Panc1 (cell line): Measurements from ENCODE around the gene BEND3. TPM values are rescaled to one million over a fixed set of nuclear protein-coding genes. Genes with fewer than 3 reads are reported as not detected.

ENCODE experiments used
- ATAC-seq: fragments of 200-7000 bp; cut with Tn5 transposase; 2 replicates; pipeline ENCODE4 v1.9.1; 2020; ENCODE audit warnings: mild to moderate bottlenecking, moderate library complexity
- BruUV-seq: library from RNA; stranded (reverse); fragments of 400-500 nt; replicated peaks from 2 replicates; lab custom pipeline; 2021; lab: Mats Ljungman, UMichigan
- CTCF ChIA-PET: fragments of 300-600 bp; sonication (Branson Sonifier 250); formaldehyde crosslinking; loops from one replicate; lab custom pipeline; 2022; ENCODE audit warnings: antibody characterized with exemption; lab: Charles Lee
- POLR2A ChIA-PET: fragments of 300-600 bp; sonication (Branson Sonifier 250); formaldehyde crosslinking; loops from one replicate; lab custom pipeline; 2022; ENCODE audit warnings: antibody characterized with exemption; lab: Charles Lee
- DNase-seq: peaks from one replicate; pipeline ENCODE4 v3.0.0-alpha.2; 2010; ENCODE audit warnings: low read depth, low spot score
- H3K27ac ChIP-seq: 2 replicates; pipeline ENCODE4 v1.5.1; 2011; ENCODE audit warnings: mild to moderate bottlenecking, low read length, inconsistent platforms
- H3K27me3 ChIP-seq: fragments of 200-500 bp; sonication (Bioruptor generic); 2 replicates; pipeline ENCODE4 v1.6.0; 2014; ENCODE audit warnings: low read length, inconsistent platforms; ENCODE audit not compliant: control insufficient read depth, insufficient read depth
- H3K36me3 ChIP-seq: fragments of 200-500 bp; sonication (Bioruptor generic); 2 replicates; pipeline ENCODE4 v1.5.1; 2014; ENCODE audit warnings: inconsistent platforms, mild to moderate bottlenecking, low read length, moderate library complexity; ENCODE audit not compliant: control insufficient read depth, insufficient read depth
- H3K4me1 ChIP-seq: 2 replicates; pipeline ENCODE4 v1.5.1; 2011; ENCODE audit warnings: inconsistent platforms, mild to moderate bottlenecking, low read length, moderate library complexity; ENCODE audit not compliant: control insufficient read depth, insufficient read depth
- H3K4me3 ChIP-seq, 2 experiments: 2 replicates each; pipeline ENCODE4 v1.5.1; 2011 to 2012; ENCODE audit warnings: low read depth in 2 of 2, low read length in 2 of 2, mild to moderate bottlenecking in 2 of 2, inconsistent platforms in 1 of 2, moderate library complexity in 1 of 2
- H3K9me3 ChIP-seq: fragments of 200-500 bp; sonication (Bioruptor generic); 2 replicates; pipeline ENCODE4 v1.5.1; 2014; ENCODE audit warnings: low read depth, mild to moderate bottlenecking, inconsistent platforms, low read length, moderate library complexity; ENCODE audit not compliant: control insufficient read depth, insufficient read depth
- POLR2AphosphoS5 ChIP-seq: IDR thresholded peaks from 2 replicates; pipeline ENCODE4 v1.6.1; 2012; ENCODE audit warnings: mild to moderate bottlenecking, low read depth, low read length, moderate library complexity
- SIN3A ChIP-seq: IDR thresholded peaks from 2 replicates; pipeline ENCODE4 v1.6.1; 2012; ENCODE audit warnings: low read depth, mild to moderate bottlenecking, low read length, moderate library complexity, borderline replicate concordance; ENCODE audit not compliant: insufficient read depth
- TCF7L2 ChIP-seq: IDR thresholded peaks from 2 replicates; pipeline ENCODE4 v1.6.1; 2011; ENCODE audit warnings: mild to moderate bottlenecking, low read depth, low read length, inconsistent platforms
- in situ Hi-C: cut with HindIII; loops from 2 replicates; pipeline ENCODE4 v1.10.0; 2016; ENCODE audit warnings: low sequenced_read_pairs, low pct_unique_long_range_greater_than_20kb
- intact Hi-C: fragments of 100-400 bp; cut with micrococcal nuclease; formaldehyde crosslinking; loops from one replicate; pipeline ENCODE4 v1.10.0; 2022; ENCODE audit not compliant: unreplicated experiment
- total RNA-seq: library from RNA; stranded (reverse); gene quantifications from one replicate; pipeline ENCODE4 v1.2.1, GENCODE V29; 2021; ENCODE audit not compliant: unreplicated experiment
- TF ChIP-seq, protein P1 (sequence below), 2 experiments: IDR thresholded peaks; 2 replicates each; pipeline ENCODE4 v1.6.1; 2011 to 2012; ENCODE audit warnings: low read depth in 2 of 2, control low read depth in 1 of 2, low read length in 1 of 2, mild to moderate bottlenecking in 1 of 2, moderate library complexity in 1 of 2; ENCODE audit not compliant: insufficient read depth in 1 of 2
- TF ChIP-seq, protein P2 (sequence below): fragments of 450-650 bp; IDR thresholded peaks from 2 replicates; pipeline ENCODE4 v1.5.1; 2017; ENCODE audit warnings: mild to moderate bottlenecking

BEND3 gene
- total RNA-seq, 1 experiment from 2014 or later, result 9.9 TPM

DNA sequence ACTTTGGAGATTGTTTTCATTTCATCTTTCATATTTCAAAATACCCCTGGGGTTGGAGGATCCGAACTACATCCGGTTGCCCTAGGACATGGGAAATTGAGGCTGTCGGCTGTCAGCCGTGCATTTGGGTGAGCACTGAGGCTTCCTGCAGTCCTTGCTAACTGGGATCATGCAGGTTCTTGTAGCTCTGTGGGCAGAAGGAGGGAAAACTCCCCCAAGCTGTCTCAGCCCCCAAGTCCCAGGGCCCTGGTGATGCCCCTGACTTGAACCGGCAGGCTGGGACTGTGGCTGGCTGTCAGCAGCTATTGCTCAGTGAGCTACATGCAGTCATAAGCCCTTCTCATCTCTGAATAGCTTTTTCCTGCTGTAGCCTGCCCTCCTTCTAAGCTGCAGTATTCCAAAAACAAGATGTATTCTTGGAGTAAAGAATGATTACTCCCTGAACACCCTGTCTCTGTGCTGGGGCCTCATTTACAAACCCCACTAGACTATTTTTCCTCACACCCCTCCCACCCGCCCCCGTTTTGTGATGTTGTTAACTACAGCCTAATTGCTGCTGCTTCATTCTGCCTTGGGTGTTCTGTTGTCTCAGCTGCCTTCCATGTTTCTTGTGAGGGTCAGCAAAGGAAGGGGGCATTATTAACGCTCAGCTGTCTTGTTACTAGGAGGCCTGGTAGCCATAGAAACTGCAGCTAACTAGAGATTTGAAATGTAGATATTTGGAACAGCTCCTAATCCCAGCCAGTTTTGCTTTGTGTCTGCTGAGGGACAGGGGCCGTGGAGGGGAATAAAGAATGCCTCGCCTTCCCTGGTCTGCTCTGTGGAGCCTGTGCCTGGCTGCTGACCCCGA is 69.3 kb downstream of the BEND3 start:
- Histone ChIP-seq H3K4me1 (no peaks in the 10 kb centered on the region), H3K9me3 (no peaks in the 10 kb centered on the region), H3K4me3 (no peak overlapping the region), H3K27me3 (no peaks in the 10 kb centered on the region), H3K27ac (no peak overlapping the region), H3K36me3 (no peaks in the 10 kb centered on the region)
- POLR2A ChIA-PET, result no interaction called here
- TF ChIP-seq, protein P1, sequence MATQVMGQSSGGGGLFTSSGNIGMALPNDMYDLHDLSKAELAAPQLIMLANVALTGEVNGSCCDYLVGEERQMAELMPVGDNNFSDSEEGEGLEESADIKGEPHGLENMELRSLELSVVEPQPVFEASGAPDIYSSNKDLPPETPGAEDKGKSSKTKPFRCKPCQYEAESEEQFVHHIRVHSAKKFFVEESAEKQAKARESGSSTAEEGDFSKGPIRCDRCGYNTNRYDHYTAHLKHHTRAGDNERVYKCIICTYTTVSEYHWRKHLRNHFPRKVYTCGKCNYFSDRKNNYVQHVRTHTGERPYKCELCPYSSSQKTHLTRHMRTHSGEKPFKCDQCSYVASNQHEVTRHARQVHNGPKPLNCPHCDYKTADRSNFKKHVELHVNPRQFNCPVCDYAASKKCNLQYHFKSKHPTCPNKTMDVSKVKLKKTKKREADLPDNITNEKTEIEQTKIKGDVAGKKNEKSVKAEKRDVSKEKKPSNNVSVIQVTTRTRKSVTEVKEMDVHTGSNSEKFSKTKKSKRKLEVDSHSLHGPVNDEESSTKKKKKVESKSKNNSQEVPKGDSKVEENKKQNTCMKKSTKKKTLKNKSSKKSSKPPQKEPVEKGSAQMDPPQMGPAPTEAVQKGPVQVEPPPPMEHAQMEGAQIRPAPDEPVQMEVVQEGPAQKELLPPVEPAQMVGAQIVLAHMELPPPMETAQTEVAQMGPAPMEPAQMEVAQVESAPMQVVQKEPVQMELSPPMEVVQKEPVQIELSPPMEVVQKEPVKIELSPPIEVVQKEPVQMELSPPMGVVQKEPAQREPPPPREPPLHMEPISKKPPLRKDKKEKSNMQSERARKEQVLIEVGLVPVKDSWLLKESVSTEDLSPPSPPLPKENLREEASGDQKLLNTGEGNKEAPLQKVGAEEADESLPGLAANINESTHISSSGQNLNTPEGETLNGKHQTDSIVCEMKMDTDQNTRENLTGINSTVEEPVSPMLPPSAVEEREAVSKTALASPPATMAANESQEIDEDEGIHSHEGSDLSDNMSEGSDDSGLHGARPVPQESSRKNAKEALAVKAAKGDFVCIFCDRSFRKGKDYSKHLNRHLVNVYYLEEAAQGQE (IDR thresholded peaks at IDR 0.05; ENCODE audit: insufficient read depth in 1 of 2, low read depth in 2 of 2, low read length in 1 of 2), result no peak
- no peak for TF ChIP-seq POLR2AphosphoS5
- TF ChIP-seq, protein P2, sequence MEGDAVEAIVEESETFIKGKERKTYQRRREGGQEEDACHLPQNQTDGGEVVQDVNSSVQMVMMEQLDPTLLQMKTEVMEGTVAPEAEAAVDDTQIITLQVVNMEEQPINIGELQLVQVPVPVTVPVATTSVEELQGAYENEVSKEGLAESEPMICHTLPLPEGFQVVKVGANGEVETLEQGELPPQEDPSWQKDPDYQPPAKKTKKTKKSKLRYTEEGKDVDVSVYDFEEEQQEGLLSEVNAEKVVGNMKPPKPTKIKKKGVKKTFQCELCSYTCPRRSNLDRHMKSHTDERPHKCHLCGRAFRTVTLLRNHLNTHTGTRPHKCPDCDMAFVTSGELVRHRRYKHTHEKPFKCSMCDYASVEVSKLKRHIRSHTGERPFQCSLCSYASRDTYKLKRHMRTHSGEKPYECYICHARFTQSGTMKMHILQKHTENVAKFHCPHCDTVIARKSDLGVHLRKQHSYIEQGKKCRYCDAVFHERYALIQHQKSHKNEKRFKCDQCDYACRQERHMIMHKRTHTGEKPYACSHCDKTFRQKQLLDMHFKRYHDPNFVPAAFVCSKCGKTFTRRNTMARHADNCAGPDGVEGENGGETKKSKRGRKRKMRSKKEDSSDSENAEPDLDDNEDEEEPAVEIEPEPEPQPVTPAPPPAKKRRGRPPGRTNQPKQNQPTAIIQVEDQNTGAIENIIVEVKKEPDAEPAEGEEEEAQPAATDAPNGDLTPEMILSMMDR, result no peak
- TF ChIP-seq SIN3A, result no peak
- no peak for TF ChIP-seq TCF7L2
- no peak for DNase-seq
- BruUV-seq, result no TSS peak
- intact Hi-C loops, result no loop called here
- no peak for ATAC-seq
- CTCF ChIA-PET, result no interaction called here
- in situ Hi-C loops, result no loop called here

DNA sequence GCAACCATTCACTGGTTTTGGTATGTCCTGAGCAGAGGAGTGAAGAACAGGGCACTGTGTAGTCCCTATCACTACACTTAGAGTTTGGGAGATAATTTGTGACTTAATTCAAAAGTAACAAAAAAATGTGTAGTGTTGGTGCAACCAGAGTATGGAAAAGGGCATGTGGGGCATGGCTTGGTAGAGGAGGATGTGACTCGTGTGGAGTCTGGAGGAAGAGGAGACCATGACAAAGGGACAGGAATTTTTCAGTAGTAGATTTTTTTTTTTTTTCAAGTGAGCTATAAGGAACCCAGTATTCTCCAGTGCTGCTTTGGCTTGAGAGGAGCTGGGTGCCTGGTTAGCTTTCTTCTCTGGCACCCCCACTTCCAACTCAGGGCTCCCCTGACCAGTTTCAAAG is 82.2 kb downstream of the BEND3 start:
- in situ Hi-C loops (no loop called here), intact Hi-C loops (no loop called here)
- H3K9me3 ChIP-seq, result no peaks in the 10 kb centered on the region
- H3K36me3 ChIP-seq, result no peaks in the 10 kb centered on the region; the same call in 1 of the 2 replicates
- no peaks in the 10 kb centered on the region for H3K27me3 ChIP-seq
- TF ChIP-seq TCF7L2, result no peak
- TF ChIP-seq, protein P1 (IDR thresholded peaks at IDR 0.05; ENCODE audit: insufficient read depth in 1 of 2, low read depth in 2 of 2, low read length in 1 of 2), result no peak
- TF ChIP-seq SIN3A, result no peak
- TF ChIP-seq, protein P2, result no peak
- no peak for TF ChIP-seq POLR2AphosphoS5
- CTCF ChIA-PET, result interaction anchor here (0.6 kb wide), 2 partner anchors 60 to 80 kb away, joined by 3 to 4 read pairs; no protein-coding TSS in a partner anchor
- H3K4me3 ChIP-seq, result no peak overlapping the region
- no TSS peak for BruUV-seq
- DNase-seq, result no peak
- no peaks in the 10 kb centered on the region for H3K4me1 ChIP-seq
- ATAC-seq, result no peak
- POLR2A ChIA-PET, result interaction anchor here (0.6 kb wide), 1 partner anchor 1021 kb away, joined by 4 read pairs; no protein-coding TSS in a partner anchor
- no peak overlapping the region for H3K27ac ChIP-seq
